ENCODE data around the gene RBM34.

DNA sequence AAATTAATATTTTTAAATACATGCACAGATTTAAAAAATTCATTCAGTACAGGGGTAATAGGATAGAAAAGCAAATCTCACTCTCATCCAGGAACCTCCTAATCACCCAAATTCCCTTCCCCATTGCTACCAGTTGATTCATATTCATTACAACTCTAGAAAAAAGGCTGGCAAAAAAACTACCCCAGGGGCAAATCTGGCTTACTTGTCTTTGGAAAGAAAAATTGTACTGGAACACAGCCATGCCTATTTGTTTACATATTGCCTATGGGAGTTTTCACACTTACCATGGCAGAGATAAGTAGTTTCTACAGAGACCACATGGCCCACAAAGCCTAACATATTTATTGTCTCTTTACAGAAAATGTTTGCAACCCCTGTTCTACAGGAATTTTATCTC is 8.9 kb upstream of the RBM34 start:
- TF ChIP-seq, protein P1, sequence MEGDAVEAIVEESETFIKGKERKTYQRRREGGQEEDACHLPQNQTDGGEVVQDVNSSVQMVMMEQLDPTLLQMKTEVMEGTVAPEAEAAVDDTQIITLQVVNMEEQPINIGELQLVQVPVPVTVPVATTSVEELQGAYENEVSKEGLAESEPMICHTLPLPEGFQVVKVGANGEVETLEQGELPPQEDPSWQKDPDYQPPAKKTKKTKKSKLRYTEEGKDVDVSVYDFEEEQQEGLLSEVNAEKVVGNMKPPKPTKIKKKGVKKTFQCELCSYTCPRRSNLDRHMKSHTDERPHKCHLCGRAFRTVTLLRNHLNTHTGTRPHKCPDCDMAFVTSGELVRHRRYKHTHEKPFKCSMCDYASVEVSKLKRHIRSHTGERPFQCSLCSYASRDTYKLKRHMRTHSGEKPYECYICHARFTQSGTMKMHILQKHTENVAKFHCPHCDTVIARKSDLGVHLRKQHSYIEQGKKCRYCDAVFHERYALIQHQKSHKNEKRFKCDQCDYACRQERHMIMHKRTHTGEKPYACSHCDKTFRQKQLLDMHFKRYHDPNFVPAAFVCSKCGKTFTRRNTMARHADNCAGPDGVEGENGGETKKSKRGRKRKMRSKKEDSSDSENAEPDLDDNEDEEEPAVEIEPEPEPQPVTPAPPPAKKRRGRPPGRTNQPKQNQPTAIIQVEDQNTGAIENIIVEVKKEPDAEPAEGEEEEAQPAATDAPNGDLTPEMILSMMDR (IDR thresholded peaks at IDR 0.05) = no peak
- no peak for TF ChIP-seq POLR2A (IDR thresholded peaks at IDR 0.05)
